ENCODE data around the gene TRIM69. TPM values are rescaled to one million over a fixed set of nuclear protein-coding genes. Genes with fewer than 3 reads are reported as not detected.

The TRIM69 gene
- total RNA-seq, 1 experiment from 2014 or later = 6.7 TPM

GRCh38 chr15:44716983-44717602 lies 19.2 kb upstream of the TRIM69 start:
- no peaks in the 10 kb centered on the region for H3K4me1 ChIP-seq
- POLR2A ChIA-PET = interaction anchor here (0.7 kb wide), 1 partner anchor 12 kb away, joined by 4 read pairs; no protein-coding TSS in a partner anchor
- Mint-ChIP-seq H3K27ac (ENCODE audit: unreplicated experiment) (no peak overlapping the region), H3K9me3 (ENCODE audit: unreplicated experiment) (no peaks in the 10 kb centered on the region), H3K27me3 (ENCODE audit: insufficient read depth, unreplicated experiment) (no peaks in the 10 kb centered on the region), H3K36me3 (ENCODE audit: insufficient read depth, unreplicated experiment) (peaks cover 32% of the 10 kb centered on the region), H3K4me1 (ENCODE audit: low read depth, unreplicated experiment) (no peaks in the 10 kb centered on the region), H3K4me3 (ENCODE audit: unreplicated experiment) (no peak overlapping the region)
- TF ChIP-seq CTCF (IDR thresholded peaks at IDR 0.05; ENCODE audit: insufficient read depth in 1 of 2, low read depth in 1 of 2, low read length in 1 of 2, severe bottlenecking in 1 of 2, unreplicated experiment in 1 of 2) = no peak
- H3K36me3 ChIP-seq (ENCODE audit: control insufficient read depth, insufficient read depth, low read length) = no peaks in the 10 kb centered on the region
- no peak overlapping the region for H3K4me3 ChIP-seq (ENCODE audit: low read depth, low read length)
- CTCF ChIA-PET = no interaction called here
- H3K27me3 ChIP-seq (replicated peaks; ENCODE audit: control insufficient read depth, insufficient read depth, low read length) = no peaks in the 10 kb centered on the region
- no peak for DNase-seq
- no peaks in the 10 kb centered on the region for H3K9me3 ChIP-seq
- intact Hi-C loops (cut with micrococcal nuclease; ENCODE audit: unreplicated experiment) = no loop called here
- BruUV-seq (replicated peaks) = no TSS peak

GRCh38 chr15:44718180-44718926 lies 18.0 kb upstream of the TRIM69 start:
- H3K9me3 Mint-ChIP-seq (ENCODE audit: unreplicated experiment) = no peaks in the 10 kb centered on the region
- no TSS peak for BruUV-seq (replicated peaks)
- CTCF ChIA-PET = no interaction called here

GRCh38 chr15:44718927-44719292 lies 17.4 kb upstream of the TRIM69 start:
- ChIA-PET CTCF (no interaction called here), POLR2A (no interaction called here)
- Histone ChIP-seq H3K36me3 (ENCODE audit: control insufficient read depth, insufficient read depth, low read length) (no peaks in the 10 kb centered on the region), H3K27me3 (replicated peaks; ENCODE audit: control insufficient read depth, insufficient read depth, low read length) (no peaks in the 10 kb centered on the region), H3K9me3 (no peaks in the 10 kb centered on the region), H3K4me3 (ENCODE audit: low read depth, low read length) (no peak overlapping the region), H3K4me1 (no peaks in the 10 kb centered on the region)
- BruUV-seq (replicated peaks) = no TSS peak
- DNase-seq = no peak
- Mint-ChIP-seq H3K27me3 (ENCODE audit: insufficient read depth, unreplicated experiment) (no peaks in the 10 kb centered on the region), H3K4me3 (ENCODE audit: unreplicated experiment) (no peak overlapping the region), H3K36me3 (ENCODE audit: insufficient read depth, unreplicated experiment) (peaks cover 32% of the 10 kb centered on the region), H3K4me1 (ENCODE audit: low read depth, unreplicated experiment) (no peaks in the 10 kb centered on the region), H3K27ac (ENCODE audit: unreplicated experiment) (no peak overlapping the region), H3K9me3 (ENCODE audit: unreplicated experiment) (no peaks in the 10 kb centered on the region)
- no peak for TF ChIP-seq CTCF (IDR thresholded peaks at IDR 0.05; ENCODE audit: insufficient read depth in 1 of 2, low read depth in 1 of 2, low read length in 1 of 2, severe bottlenecking in 1 of 2, unreplicated experiment in 1 of 2)
- intact Hi-C loops (cut with micrococcal nuclease; ENCODE audit: unreplicated experiment) = no loop called here

More at GRCh38 chr15:44718180-44718926, 18.0 kb upstream of the TRIM69 start:
- H3K9me3 ChIP-seq = no peaks in the 10 kb centered on the region
- DNase-seq = no peak
- H3K4me1 ChIP-seq = no peaks in the 10 kb centered on the region
- Mint-ChIP-seq H3K27ac (ENCODE audit: unreplicated experiment) (no peak overlapping the region), H3K4me3 (ENCODE audit: unreplicated experiment) (no peak overlapping the region), H3K36me3 (ENCODE audit: insufficient read depth, unreplicated experiment) (peaks cover 32% of the 10 kb centered on the region), H3K4me1 (ENCODE audit: low read depth, unreplicated experiment) (no peaks in the 10 kb centered on the region), H3K27me3 (ENCODE audit: insufficient read depth, unreplicated experiment) (no peaks in the 10 kb centered on the region)
- H3K27me3 ChIP-seq (replicated peaks; ENCODE audit: control insufficient read depth, insufficient read depth, low read length) = no peaks in the 10 kb centered on the region
- TF ChIP-seq CTCF (IDR thresholded peaks at IDR 0.05; ENCODE audit: insufficient read depth in 1 of 2, low read depth in 1 of 2, low read length in 1 of 2, severe bottlenecking in 1 of 2, unreplicated experiment in 1 of 2) = no peak
- H3K36me3 ChIP-seq (ENCODE audit: control insufficient read depth, insufficient read depth, low read length) = no peaks in the 10 kb centered on the region
- POLR2A ChIA-PET = no interaction called here
- no peak overlapping the region for H3K4me3 ChIP-seq (ENCODE audit: low read depth, low read length)
- intact Hi-C loops (cut with micrococcal nuclease; ENCODE audit: unreplicated experiment) = no loop called here
